GM19240 (cell line): ENCODE results near the gene BANK1.

Experiments used
- DNase-seq: peaks from one replicate; pipeline ENCODE4 v3.0.0; 2011; ENCODE audit warnings: low spot score; ENCODE audit not compliant: insufficient read length

BANK1 gene

DNA sequence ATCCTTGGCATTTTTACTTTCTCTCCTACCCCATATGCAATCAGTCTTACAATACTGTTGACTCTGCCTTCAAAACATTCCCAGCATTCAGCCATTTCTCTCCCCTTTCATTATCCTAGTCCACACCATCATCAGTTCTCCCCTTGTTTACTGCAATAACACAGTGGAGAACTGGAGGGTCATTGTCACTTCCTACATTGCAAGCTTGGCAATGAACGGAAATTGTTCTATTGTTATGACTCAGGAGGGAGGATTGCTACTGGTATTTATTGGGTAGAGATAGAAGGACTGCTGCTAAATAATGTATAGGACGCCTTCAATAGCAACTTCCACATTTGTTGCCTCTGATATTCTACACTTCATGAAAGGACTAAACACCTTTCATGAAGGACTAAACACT is 231.8 kb downstream of the BANK1 start:
- no peak for DNase-seq

DNA sequence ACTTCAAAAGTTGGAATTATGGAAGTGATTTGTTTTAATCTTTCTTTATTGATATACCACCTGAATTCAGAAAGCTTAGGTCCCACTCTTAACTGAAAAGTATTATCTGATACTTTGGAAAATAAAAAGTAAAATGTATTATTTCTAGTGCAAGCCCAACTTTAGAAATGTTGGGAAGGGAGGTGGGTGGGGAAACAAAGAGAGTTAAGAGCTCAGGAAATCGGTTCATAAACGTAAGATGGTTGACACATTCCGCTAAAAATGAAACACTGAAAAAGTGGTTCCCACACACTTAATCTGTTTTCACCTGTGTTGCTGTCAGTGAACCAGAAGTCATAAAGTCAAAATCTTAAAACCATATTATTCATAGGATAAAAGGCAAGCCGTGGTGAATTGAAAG is 237.4 kb downstream of the BANK1 start:
- no peak for DNase-seq

DNA sequence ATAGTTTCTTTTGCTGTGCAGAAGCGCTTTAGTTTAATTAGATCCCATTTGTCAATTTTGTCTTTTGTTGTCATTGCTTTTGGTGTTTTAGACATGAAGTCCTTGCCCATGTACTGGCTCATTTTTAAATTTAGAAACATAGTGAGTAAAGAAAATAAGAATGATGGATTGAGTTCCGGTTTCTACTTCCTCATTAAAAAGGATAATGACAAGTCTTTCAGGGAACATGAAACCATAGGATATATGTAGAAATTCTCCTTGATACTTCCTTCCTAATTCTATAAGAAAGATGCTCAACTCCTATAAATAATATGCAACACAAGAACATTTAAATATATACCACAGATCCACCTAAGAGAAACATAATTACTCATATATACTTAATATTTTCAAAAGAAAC is 240.9 kb downstream of the BANK1 start:
- DNase-seq = no peak

DNA sequence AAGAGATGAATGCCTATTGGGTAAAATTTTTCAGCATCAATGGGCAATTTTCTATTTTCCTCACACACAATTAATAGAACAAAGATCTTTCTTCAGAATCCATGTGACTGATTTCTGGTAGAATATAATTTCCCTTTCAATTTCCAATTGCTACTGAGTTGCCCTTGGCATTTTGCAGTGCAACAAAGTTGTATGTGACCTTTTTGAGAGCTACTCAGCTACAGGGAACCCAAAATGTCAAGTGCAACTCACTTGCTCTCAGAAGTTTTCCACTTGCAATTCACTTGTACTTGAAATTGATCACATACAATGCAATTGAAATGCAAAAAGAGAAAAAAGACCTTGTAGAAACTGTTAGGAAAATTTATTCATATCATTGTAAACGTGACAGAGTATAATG is 245.5 kb downstream of the BANK1 start:
- no peak for DNase-seq

DNA sequence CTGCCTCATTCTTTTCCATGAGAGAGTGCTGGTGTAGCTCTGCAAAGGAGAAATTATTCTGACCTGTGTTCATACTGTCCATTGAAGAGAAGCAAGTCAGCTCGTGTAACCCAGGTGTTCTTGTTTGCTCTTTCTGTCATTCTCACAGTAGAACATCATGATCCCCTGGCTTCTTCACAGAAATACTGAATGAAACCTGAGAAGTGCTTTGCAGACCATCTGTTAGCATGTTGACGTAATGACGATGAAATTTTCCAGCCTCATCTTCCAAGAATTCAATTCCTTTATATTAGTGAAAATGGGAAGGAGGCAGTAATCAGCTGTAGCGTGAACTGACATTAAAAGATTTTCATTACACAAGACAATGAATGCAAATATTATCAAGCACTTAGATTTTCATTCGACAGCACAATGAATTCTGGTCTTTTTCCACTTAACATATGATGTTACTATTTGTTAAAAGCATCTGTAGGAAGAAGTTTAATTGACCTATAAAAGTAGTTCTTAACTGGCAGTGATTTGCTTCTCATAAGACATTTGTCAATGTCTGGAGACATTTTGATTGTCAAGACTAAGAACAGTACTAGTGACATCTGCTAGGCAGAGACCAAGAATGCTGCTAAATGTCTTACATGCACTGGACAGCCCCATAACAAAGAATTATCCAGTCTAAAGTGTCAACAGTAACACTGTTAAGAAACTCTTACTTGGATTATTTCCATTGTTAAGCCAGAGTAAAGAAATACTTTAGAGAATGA is 246.3 kb downstream of the BANK1 start:
- DNase-seq = no peak

DNA sequence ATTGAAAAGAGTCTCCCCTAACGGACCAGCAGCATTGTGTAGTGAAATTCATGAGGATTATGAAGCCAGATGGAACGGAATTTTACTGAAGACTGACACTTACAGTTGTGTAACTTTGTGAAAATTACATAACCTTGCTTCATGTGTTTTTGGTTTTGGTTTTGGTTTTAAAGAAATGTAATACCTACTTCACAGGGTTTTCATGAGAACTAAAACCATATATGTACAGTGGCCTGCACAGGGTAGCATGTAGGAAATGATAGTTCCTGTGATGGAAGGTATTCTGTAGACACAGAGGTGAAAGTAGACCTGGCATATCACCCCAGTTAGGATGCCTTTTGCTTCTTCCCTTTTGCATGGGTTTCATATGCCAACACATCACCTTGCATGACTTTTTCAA is 247.0 kb downstream of the BANK1 start:
- no peak for DNase-seq

DNA sequence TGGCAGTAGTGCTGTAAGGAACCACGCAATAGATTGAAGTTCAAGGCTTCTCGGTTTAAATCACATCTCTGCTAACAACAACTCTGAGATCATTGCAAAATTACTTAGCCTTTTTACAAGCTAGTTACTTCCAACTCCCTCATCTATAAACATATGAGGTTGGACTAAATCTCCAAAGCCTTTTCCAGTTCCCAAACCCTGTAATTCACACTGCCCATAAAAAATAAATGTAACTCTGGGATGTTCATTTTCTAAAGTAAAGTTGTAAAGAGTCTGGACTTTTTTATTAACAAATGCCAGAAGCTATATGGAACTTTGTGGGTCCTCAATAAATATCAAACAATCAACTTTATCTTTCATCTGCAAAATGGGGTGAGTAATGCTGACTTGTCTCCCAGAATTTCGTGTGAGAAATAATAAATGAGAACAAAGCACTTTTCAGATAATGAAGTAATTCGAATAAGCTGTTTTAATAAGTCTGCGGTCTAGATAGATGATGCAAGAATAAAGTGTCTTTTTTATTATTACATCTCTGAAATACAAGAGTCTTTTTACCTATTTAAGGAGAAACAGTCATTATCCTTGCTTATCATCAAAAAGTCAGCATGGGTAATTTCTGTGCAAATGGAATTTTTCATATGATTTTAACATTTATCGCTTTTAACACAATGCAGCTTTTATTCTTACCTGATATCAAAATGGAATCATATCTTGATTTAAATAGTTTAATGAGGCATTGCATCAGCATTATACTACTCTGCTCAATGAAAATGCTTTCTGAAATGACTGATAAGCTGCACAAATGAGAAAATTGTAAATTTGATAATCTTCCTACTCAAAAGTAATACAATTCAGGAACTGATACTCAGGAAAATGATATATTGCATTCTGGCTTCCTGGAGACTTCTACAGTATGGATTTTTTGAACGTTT is 252.6 kb downstream of the BANK1 start:
- DNase-seq = no peak

DNA sequence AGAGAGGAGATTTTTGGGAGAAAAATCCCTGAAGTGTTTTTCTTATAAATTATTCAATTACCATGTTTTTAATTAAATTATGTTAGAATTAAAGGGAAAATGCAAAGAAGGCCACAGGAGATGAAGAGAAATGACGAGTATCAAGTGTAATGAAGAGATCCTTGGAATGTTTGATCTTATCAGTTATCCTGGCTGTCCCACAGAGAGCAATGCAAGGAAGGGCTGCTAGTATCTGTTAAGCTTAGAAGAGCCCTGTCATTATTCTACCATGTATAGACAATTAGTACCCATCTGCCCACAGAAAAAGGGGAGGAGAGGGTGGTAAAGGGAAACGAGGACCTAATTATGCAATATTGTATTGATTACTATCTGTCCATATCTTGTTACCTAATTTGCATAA is 257.1 kb downstream of the BANK1 start:
- no peak for DNase-seq

DNA sequence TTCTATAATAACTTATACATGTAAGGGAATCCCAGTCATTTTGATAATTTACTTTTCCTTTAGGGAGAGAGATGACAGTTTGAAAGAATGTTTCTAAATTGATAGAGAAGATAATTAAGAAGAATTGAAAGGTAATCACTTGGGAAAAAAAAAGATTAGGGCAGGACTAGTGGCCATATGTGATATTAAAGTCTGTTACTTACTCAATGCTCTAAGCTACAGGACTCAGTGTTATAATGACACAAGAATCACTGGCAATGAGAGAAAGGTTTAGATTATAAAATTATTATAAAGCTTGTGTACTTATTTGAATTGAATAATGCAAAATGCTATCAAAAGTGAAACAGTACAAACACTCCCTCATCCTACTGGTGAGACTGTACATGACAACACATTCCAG is 265.3 kb downstream of the BANK1 start:
- no peak for DNase-seq

DNA sequence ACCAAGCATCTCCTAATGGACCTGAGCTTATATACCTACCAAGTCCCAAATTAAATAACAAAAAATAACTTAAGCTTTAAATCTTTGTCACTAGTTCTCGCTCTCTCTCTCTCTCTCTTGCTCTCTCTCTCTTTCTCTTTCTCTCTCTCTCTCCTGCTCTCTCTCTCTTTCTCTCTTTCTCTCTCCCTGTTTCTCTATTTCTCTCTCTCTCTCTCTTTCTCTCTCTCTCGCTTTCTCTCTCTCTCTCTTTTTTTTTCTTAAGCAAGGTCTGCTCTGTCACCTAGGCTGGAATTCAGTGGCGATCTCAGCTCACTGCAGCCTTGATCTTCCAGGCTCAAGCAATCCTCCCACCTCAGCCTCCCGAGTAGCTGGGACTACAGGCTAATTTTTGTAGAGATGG is 266.6 kb downstream of the BANK1 start:
- DNase-seq = no peak

DNA sequence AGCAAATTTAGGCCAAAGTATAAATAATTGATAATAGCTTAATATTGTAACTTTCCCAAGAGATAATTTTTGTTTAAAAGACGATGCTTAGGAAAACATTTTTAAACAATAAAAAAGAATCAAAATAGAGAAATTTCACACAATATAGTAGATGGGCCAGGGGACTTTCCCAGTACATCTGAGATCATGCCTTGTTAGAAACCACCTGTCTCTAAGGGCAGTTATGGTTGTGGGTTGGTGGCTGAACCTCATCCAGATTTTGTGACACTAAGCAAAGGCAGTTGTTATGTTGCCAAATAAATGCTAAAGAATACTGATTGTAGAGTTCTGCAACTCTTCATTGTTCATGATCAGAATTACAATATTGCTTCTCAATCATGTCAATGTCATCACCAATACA is 270.6 kb downstream of the BANK1 start:
- DNase-seq = no peak

DNA sequence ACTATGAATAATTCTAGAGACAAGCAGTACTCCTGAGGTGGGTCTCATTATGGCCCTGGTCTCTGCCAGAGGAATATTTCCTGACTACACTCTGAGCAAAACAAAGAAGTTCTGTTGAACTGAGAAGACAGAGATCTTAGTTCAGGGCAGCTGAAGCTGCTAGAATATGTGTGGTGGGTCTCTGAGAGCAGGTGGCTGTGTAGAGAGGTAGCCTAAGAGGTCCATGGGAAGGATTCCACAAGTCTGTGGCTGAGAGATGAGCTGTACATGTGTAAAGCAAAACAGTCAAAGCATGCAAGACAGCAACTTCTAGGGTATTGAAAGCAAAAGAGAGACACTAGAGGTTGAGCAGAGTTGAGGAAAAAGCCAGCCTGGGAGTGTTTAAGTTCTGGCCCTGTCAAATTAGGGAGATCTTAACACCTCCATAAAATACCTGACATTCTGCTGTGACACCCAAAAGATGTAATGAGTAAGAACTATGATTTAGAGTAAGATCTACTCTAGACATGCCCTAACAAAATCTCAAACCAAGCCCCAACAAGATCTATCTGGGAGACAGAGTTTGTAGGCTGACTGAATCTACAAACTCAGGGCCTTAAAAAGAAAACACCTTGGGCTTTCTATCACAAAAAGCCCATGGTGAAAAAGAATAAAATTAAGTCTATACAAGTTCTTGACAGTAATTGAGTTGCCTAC is 274.4 kb downstream of the BANK1 start:
- no peak for DNase-seq

DNA sequence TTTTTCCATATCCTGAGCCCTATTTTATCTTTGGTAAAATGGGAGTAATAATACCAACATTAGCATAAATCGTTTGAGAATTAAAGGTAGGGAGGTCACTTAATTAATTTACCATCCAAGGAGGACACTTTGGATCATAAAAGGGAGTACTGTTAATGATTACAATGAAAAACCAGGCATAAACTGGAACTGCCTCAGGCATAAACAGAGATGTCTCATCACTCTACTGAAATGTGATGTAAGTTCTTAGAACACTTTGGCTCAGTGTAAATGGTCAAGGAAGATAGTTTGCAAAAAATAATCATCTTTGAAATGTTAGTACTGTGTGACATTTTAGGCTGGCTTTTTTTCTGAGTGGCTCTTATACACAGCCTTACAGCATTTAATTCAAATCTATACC is 286.1 kb downstream of the BANK1 start:
- no peak for DNase-seq

DNA sequence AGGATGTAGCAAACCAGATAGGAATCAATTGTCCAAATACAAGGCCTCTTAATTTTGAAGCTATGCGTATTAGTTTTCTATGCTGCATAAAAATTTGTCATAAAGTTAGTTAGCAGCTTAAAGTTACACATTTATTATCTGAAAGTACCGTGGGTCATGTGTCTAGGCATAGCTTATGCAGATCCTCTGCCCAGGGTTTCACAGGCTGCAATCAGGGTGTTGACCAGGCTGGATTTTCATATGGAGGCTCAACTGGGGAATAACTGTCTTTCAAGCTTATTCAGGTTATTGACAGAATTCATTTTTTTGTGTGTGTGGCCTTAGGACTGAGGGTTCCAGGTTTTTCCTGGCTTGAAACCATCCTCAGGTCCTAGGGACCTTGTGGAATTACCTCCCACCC is 289.7 kb downstream of the BANK1 start:
- DNase-seq = no peak

DNA sequence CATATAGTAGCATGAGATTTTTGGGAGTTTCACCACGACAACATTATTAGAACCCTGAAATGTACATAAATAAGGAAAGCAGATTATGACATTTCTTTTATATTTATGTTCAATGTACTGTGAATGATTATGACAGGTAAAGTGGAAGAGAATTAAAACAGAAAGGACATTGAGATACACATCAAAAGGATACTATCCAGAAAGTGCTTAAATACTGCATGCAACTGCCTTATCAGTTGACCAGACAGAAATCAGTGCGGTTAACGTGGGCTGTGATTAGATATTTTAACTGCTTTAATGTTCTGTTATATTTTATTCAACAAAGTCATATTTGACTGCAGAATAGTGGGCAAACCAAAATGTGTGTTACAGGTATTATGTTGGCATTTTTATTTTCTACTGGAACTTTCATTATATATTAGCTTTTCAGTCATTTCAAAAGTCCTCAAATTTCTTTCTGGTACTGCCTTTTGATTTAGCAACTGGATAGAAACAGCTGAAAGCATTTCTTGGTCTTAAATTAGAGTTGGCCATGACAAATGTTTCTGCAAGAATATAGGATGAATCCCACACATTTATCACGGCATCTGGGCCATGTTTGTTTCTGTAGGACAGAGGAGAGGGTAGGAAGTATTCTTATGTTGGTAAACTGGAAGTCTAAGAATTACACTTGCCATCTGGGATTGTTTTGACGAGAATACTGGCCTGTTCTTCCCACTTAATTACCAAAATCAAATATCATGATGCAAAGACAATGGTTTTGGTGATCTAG is 299.5 kb downstream of the BANK1 start:
- no peak for DNase-seq

DNA sequence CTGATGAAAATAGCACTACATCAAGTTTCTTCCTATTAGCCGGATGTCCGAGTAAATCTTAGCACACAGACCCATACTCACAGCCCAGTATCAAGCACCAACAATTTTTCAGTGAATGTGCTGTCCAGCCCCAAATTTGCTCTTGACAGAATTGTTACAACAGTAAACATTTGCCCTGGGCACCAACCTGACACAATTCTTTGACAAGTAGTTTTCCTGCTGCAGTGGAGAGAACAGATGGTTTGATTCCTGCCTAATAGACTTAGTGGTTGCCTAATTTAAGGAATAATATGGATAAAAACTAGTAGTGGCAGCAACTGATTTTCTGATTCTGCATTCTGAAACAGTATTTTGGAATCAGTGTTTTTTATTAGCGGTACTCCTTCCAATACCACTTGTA is 301.1 kb downstream of the BANK1 start:
- DNase-seq = no peak

DNA sequence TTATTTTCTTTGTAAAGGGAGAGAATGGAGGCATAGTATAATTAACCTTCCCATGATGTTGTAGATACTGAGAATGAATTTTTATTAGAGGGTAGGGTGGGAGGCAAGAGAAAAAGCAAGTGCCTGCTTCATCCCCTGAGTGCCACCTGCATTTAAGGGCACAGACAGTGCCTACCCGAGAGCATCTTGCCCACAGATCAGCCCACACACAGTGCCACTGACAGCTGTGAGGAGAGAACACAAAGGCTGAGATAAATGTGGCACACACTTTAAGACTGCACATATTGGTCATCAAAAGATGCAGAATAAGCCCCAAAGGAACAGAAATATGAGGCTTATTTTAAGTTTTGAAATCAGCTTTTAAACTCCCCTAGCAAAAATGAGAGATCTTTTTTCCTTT is 304.0 kb downstream of the BANK1 start:
- DNase-seq = no peak

DNA sequence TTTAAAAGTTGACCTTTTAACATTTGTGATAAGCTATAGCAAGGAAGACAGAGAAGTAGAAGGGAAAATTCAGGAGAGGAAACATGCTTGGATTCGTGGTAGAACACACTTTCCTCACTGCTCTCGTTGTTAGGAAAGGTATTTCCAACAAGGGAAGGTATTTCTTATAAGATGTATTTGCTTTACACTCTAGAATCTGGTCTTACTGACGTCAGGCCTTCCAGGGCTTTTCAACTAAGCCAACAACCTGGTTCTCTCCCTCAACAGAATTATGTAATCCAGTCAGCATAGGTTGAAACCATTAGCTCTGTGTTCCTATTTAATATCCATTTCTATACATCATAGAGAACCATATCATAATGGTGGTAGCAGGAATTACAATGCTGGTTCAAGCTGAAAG is 312.8 kb downstream of the BANK1 start:
- DNase-seq = no peak

DNA sequence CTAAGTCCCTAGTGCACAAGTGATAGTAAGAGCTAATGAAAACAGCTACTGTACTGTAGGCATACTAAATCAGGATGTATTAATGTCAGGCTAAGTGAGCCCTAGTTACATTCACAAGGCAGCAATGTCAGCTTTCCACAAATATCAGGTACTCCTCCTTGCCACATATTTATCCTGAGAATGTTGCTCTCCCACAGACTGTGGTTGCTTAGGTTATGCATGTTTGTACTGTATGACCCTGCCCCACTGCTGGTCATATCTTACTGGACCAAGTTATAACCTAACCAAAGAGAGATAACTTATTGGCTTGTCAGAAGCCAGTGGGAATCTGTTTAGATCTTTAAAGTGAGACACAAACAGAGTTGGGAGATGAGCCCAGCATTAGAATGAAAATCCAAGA is 313.7 kb downstream of the BANK1 start:
- no peak for DNase-seq

DNA sequence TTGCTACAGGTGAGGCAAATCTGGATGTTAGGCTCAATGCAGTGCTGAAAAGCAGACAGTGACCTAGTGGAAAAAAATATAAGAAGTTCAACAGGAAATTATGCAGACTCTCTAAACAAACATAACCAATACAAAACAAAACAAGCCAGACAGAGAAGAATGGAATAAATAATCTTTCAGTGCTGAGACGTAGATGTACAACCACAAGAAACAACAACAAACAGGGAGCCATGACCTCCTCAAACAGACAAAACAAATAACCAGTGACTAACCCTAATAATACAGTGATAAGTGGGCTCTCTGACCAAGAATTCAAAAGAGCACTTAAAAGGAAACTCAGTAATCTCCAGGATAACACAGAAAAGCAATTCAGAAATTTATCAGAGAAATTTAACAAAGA is 315.5 kb downstream of the BANK1 start:
- DNase-seq = no peak

DNA sequence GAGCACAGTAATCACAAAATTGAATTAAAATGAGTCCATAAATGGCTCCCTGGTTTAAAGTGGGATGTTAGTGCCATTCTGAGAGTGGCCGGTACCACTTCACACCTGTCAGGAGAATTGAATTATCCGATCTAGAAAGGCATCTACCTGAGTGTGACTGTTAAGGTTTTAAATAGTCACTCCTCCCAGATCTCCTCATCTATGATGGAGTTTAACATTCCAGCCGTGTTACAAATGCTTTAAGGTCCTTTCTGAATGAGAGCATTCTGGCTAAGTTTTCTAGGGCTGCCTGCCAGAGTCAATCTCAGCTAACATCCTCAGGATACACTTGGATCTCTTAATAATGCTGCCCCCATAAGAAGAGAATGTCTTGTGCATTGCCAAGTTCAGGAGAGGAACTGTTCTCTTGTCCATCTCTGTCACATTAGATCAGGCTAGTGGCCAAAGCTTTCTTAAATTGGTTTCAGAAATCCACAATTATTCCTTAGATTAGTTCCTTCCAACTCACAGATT is 323.6 kb downstream of the BANK1 start:
- no peak for DNase-seq
